Cerebellar cortex (tissue), 1 donor: ENCODE results near the gene LRRC28.

Experiments used
- DNase-seq: peaks from one replicate; pipeline ENCODE4 v3.0.0-alpha.2; 2015; ENCODE audit warnings: low spot score

Gene LRRC28

GRCh38 chr15:99435113-99435695 lies 183.9 kb downstream of the LRRC28 start:
- no peak for DNase-seq

- no peak for DNase-seq
Measured at GRCh38 chr15:99435877-99436541, 184.7 kb downstream of the LRRC28 start.

GRCh38 chr15:99436542-99437314 lies 185.4 kb downstream of the LRRC28 start:
- no peak for DNase-seq

- DNase-seq: no peak
Measured at GRCh38 chr15:99437315-99438223, 186.3 kb downstream of the LRRC28 start.

DNA sequence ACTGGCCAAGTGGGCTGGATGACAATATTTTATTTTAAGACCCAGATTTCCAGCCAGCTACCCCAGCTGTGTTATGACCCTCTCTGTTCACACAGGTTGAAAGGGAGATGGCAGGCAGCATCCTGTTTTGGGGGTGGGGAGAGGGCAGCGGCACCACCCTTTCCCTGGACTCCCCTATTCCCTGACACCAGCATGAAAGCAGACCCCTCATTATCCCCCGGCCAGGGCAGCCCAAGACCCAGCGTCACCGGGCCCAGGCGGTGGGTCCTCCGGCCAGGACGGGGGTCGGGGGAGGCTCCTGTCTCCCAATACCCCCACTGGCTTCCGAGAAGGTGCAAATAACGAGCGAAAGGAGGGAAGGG lies 186.9 kb downstream of the LRRC28 start:
- no peak for DNase-seq

- DNase-seq: no peak
Measured at GRCh38 chr15:99438691-99439523, 187.6 kb downstream of the LRRC28 start.

DNA sequence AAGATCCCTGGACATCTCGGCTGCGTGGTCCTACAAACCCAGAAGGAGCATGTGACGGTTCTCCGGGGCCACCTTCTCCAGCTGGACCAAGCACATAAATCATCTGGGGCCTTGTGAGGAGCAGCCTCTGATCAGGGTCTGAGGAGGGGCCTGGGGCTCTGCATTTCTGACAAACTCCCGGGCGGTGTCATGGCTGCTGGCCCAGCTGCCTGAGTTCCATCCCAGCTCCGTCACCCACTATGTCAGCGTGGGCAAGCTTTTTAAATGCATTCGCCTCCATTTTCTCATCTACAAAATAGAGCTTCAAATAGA lies 188.2 kb downstream of the LRRC28 start:
- DNase-seq: no peak

- DNase-seq: no peak
Measured at GRCh38 chr15:99440029-99440428, 188.7 kb downstream of the LRRC28 start.
